GM19438 (cell line): ENCODE data around the gene SLC43A1.

Experiments used
- ATAC-seq: cut with Tn5 transposase; IDR thresholded peaks from one replicate; pipeline ENCODE4 v1.9.1; 2021; ENCODE audit warnings: low read depth; ENCODE audit not compliant: unreplicated experiment

The SLC43A1 gene

GRCh38 chr11:57436031-57436430 lies 79.5 kb downstream of the SLC43A1 start:
- no peak for ATAC-seq

GRCh38 chr11:57434640-57435546 lies 80.6 kb downstream of the SLC43A1 start:
- ATAC-seq, result no peak
